ENCODE results near the gene HSD11B1. TPM values are rescaled to one million over a fixed set of nuclear protein-coding genes. Genes with fewer than 3 reads are reported as not detected.
"Not testable (repeated sequence)": the region's sequence is repeated elsewhere in the genome, so short reads cannot be mapped to it uniquely, and the experiment has no call there.

Gene HSD11B1
- total RNA-seq, 1 donor from 2014 or later = 4.1 TPM

DNA sequence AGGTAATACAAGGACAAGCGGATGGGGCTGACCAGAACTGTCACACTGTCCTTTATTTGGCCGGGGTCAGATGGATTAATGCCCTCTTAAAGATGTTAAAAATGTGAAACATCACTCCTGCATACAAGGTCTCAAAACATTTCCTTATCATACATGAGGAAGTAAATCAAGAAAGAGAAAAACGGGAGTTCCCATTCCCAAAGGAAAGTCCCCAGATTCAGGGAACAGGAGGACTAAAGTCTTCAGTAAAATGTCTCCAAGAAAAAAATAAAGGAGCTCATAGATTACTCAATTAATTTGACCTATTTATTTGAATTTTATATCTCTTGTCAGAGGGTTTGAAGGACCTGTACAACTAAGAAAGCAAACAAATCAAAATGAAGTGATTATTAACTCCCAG, 13.4 kb upstream of the HSD11B1 start:
- H3K9me3 ChIP-seq (replicated peaks) = no peaks in the 10 kb centered on the region
- TF ChIP-seq, protein P1, sequence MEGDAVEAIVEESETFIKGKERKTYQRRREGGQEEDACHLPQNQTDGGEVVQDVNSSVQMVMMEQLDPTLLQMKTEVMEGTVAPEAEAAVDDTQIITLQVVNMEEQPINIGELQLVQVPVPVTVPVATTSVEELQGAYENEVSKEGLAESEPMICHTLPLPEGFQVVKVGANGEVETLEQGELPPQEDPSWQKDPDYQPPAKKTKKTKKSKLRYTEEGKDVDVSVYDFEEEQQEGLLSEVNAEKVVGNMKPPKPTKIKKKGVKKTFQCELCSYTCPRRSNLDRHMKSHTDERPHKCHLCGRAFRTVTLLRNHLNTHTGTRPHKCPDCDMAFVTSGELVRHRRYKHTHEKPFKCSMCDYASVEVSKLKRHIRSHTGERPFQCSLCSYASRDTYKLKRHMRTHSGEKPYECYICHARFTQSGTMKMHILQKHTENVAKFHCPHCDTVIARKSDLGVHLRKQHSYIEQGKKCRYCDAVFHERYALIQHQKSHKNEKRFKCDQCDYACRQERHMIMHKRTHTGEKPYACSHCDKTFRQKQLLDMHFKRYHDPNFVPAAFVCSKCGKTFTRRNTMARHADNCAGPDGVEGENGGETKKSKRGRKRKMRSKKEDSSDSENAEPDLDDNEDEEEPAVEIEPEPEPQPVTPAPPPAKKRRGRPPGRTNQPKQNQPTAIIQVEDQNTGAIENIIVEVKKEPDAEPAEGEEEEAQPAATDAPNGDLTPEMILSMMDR (IDR thresholded peaks at IDR 0.05; ENCODE audit: borderline replicate concordance) = no peak
- DNase-seq = no peak
- H3K27me3 ChIP-seq (ENCODE audit: low read depth) = no peaks in the 10 kb centered on the region
- no peak overlapping the region for H3K27ac ChIP-seq (replicated peaks)
- H3K4me3 ChIP-seq = no peak overlapping the region
- peaks cover 41% of the 10 kb centered on the region for H3K4me1 ChIP-seq
- intact Hi-C loops (cut with micrococcal nuclease) = loop anchor here (5.0 to 10.0 kb wide), 2 partner anchors 54 to 114 kb away; no protein-coding TSS in a partner anchor
- H3K36me3 ChIP-seq = no peaks in the 10 kb centered on the region

DNA sequence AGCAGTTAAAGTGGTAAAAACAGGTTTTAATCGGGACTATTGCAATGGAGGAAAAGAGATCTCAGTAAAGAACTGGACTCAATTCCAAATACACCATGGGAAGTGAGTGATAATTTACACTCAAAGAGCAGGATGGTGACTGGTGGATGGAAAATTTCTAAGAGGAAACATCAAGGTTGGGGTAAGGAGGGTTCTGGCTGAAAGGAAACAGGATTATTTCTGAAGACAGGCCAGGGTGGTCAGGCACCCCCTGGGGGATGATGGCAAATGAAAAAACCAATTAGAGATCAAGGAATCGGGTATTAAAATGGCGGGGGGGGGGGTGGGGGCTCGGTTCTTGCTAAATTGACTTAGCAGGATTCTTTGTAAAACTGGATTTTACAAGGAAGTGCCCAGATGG, 12.3 kb upstream of the HSD11B1 start:
- Histone ChIP-seq H3K27ac (replicated peaks) (peak overlapping the region; percentile 41), H3K27me3 (ENCODE audit: low read depth) (no peaks in the 10 kb centered on the region), H3K4me3 (no peak overlapping the region), H3K36me3 (no peaks in the 10 kb centered on the region), H3K4me1 (peaks cover 37% of the 10 kb centered on the region), H3K9me3 (replicated peaks) (no peaks in the 10 kb centered on the region)
- TF ChIP-seq, protein P1 (IDR thresholded peaks at IDR 0.05; ENCODE audit: borderline replicate concordance) = no peak
- intact Hi-C loops (cut with micrococcal nuclease) = loop anchor here (5.0 to 10.0 kb wide), 2 partner anchors 53 to 115 kb away; no protein-coding TSS in a partner anchor
- DNase-seq = no peak

DNA sequence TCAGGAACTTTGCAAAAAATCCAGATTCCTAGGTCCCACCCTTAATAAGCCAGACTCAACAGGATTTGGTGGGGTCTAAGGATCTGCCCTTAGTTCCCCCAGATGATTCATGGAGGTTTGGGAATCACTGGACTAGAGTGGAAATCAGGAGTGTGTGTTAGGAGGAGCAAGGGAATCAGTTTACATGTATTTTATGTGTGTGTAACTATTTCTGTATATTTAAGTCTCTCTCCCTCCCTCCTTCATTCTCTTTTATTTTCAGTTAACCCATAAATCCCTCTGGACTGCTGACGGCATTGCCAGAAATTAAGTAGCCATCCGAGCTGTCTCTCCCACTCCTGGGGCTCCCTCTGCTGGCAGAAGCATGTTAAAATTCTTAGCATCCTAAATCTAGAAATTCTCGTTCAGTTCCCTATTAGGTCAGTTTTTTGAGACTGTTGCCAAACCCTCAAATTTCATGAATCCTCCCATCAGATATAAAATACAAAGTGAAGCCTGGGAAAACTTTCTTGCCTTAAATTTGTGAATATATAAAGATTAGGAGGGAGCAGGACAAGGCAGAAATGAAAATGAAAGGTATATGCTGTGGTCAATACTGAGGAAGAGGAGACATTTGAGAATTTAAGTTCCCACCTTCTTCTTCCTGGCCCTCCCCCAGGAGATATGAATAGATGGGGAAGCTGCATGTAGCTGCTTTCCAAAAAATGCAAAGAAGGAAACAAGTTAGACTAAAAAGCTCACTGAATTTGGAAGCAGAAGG, 11.7 kb upstream of the HSD11B1 start:
- H3K27ac ChIP-seq (replicated peaks) = peak overlapping the region; percentile 41
- TF ChIP-seq, protein P1 (IDR thresholded peaks at IDR 0.05; ENCODE audit: borderline replicate concordance) = peak; percentile 88
- no peaks in the 10 kb centered on the region for H3K9me3 ChIP-seq (replicated peaks)
- H3K4me1 ChIP-seq = peaks cover 32% of the 10 kb centered on the region
- peak; percentile 68 for DNase-seq
- no peak overlapping the region for H3K4me3 ChIP-seq
- intact Hi-C loops (cut with micrococcal nuclease) = loop anchor here (5.0 to 10.0 kb wide), 2 partner anchors 52 to 116 kb away; no protein-coding TSS in a partner anchor
- H3K27me3 ChIP-seq (ENCODE audit: low read depth) = no peaks in the 10 kb centered on the region
- no peaks in the 10 kb centered on the region for H3K36me3 ChIP-seq

DNA sequence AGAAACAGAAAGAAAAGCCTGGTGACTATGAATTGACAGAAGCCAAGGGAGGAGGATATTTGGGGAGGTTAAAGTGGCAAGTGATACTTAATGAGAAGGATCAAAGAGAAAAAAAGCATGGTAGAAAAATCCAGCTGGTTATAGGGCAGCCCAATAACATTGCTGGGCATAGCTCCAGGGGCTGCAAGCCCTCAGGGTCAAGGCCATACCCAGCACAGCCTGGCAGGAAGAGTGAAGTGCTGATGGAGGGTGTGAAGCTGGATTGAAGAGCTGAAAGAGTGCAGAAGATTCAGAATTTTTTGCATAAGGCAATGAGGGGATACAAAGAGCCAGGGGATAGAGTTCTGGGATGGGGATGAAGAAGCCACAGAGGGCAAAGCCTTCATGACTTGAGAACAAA, 8.0 kb upstream of the HSD11B1 start:
- H3K36me3 ChIP-seq = no peaks in the 10 kb centered on the region
- TF ChIP-seq, protein P1 (IDR thresholded peaks at IDR 0.05; ENCODE audit: borderline replicate concordance) = no peak
- no peaks in the 10 kb centered on the region for H3K9me3 ChIP-seq (replicated peaks)
- DNase-seq = no peak
- no peak overlapping the region for H3K4me3 ChIP-seq
- H3K4me1 ChIP-seq = peaks cover 15% of the 10 kb centered on the region
- intact Hi-C loops (cut with micrococcal nuclease) = loop anchor here (10.0 kb wide), 1 partner anchor 48 kb away; no protein-coding TSS in a partner anchor
- no peaks in the 10 kb centered on the region for H3K27me3 ChIP-seq (ENCODE audit: low read depth)
- H3K27ac ChIP-seq (replicated peaks) = no peak overlapping the region

DNA sequence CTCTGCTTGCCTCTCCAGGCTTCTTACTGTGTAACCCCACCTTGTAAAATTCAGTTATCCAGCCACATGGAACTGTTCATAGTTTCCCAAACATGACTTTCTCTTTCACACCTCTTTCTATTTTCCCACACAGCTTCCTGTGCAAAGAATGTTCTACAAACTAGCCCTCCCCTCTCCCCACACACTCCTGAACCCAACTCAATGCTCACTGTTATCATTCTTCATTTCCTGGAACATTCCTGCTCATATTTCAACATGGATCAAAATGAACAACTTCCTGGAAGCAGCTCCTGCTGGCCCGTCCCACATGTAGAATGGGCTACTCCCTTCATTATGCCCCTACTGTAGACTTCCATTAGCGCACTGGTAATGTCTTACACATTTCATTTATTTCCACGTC, 7.5 kb upstream of the HSD11B1 start:
- Histone ChIP-seq H3K9me3 (replicated peaks) (no peaks in the 10 kb centered on the region), H3K27ac (replicated peaks) (no peak overlapping the region), H3K4me3 (no peak overlapping the region), H3K27me3 (ENCODE audit: low read depth) (no peaks in the 10 kb centered on the region), H3K36me3 (no peaks in the 10 kb centered on the region), H3K4me1 (peaks cover 12% of the 10 kb centered on the region)
- DNase-seq = no peak
- TF ChIP-seq, protein P1 (IDR thresholded peaks at IDR 0.05; ENCODE audit: borderline replicate concordance) = no peak
- intact Hi-C loops (cut with micrococcal nuclease) = loop anchor here (10.0 kb wide), 1 partner anchor 48 kb away; no protein-coding TSS in a partner anchor

DNA sequence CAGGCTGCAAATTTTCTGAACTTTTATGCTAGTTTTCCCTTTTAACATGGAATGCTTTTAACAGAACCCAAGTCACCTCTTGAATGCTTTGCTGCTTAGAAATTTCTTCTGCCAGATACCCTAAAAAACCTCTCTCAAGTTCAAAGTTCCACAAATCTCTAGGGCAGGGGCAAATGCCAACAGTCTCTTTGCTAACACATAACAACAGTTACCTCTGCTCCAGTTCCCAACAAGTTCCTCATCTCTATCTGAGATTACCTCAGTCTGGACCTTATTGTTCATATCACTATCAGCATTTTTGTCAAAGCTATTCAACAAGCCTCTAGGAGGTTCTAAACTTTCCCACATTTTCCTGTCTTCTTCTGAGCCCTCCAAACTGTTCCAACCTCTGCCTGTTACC, 4.0 kb upstream of the HSD11B1 start:
- H3K4me3 ChIP-seq; H3K27me3 ChIP-seq (ENCODE audit: low read depth); DNase-seq; H3K27ac ChIP-seq (replicated peaks); intact Hi-C loops (cut with micrococcal nuclease); H3K9me3 ChIP-seq (replicated peaks); H3K36me3 ChIP-seq: not testable (repeated sequence)
- peaks cover 23% of the 10 kb centered on the region for H3K4me1 ChIP-seq

All from left ventricle myocardium inferior (tissue), 1 donor.